NCI-H128 (cell line): ENCODE data around the gene CRADD.

Experiments used
- DNase-seq: peaks from one replicate; lab custom pipeline; 2025; ENCODE audit not compliant: unreplicated experiment; lab: John Stamatoyannopoulos, UW

CRADD gene

GRCh38 chr12:93836620-93837260 lies 159.6 kb downstream of the CRADD start:
- no peak for DNase-seq

- no peak for DNase-seq
Observed at GRCh38 chr12:93838193-93838592, 161.0 kb downstream of the CRADD start.

GRCh38 chr12:93839064-93839463 lies 161.9 kb downstream of the CRADD start:
- no peak for DNase-seq

GRCh38 chr12:93841671-93842070 lies 164.5 kb downstream of the CRADD start:
- no peak for DNase-seq

GRCh38 chr12:93844164-93844784 lies 167.1 kb downstream of the CRADD start:
- no peak for DNase-seq

- DNase-seq, result no peak
Observed at GRCh38 chr12:93846936-93847516, 169.9 kb downstream of the CRADD start.

- no peak for DNase-seq
Observed at GRCh38 chr12:93847517-93848474, 170.6 kb downstream of the CRADD start.

GRCh38 chr12:93848523-93849101 lies 171.4 kb downstream of the CRADD start:
- DNase-seq, result no peak

- DNase-seq, result no peak
Observed at GRCh38 chr12:93849946-93850345, 172.8 kb downstream of the CRADD start.

- no peak for DNase-seq
Observed at GRCh38 chr12:93850481-93851256, 173.5 kb downstream of the CRADD start.

GRCh38 chr12:93851257-93851671 lies 174.1 kb downstream of the CRADD start:
- no peak for DNase-seq

- no peak for DNase-seq
Observed at GRCh38 chr12:93852173-93852591, 175.0 kb downstream of the CRADD start.

GRCh38 chr12:93853698-93854478 lies 176.7 kb downstream of the CRADD start:
- no peak for DNase-seq

- DNase-seq, result no peak
Observed at GRCh38 chr12:93855261-93855660, 178.1 kb downstream of the CRADD start.

GRCh38 chr12:93856611-93857010 lies 179.4 kb downstream of the CRADD start:
- DNase-seq, result no peak

GRCh38 chr12:93857279-93857938 lies 180.2 kb downstream of the CRADD start:
- no peak for DNase-seq

- no peak for DNase-seq
Observed at GRCh38 chr12:93857991-93858447, 180.8 kb downstream of the CRADD start.

- DNase-seq, result no peak
Observed at GRCh38 chr12:93860668-93861373, 183.6 kb downstream of the CRADD start.
